IMR-90 (cell line): ENCODE data around the gene AP4B1. TPM values are rescaled to one million over a fixed set of nuclear protein-coding genes. Genes with fewer than 3 reads are reported as not detected.

ENCODE experiments used
- ATAC-seq: fragments of 200-7000 bp; cut with Tn5 transposase; 2 replicates; pipeline ENCODE4 v1.9.1; 2020; ENCODE audit warnings: low read depth, mild to moderate bottlenecking, moderate library complexity
- BruUV-seq: library from RNA; stranded (reverse); fragments of 400-500 nt; replicated peaks from 2 replicates; lab custom pipeline; 2021; lab: Mats Ljungman, UMichigan
- CTCF ChIA-PET: fragments of 300-600 bp; formaldehyde crosslinking; extraction: SDS; loops from one replicate; lab custom pipeline; 2021; ENCODE audit warnings: antibody characterized with exemption; lab: Yijun Ruan, JAX
- POLR2A ChIA-PET: fragments of 300-600 bp; sonication (Branson Sonifier 250); formaldehyde crosslinking; loops from one replicate; lab custom pipeline; 2022; ENCODE audit warnings: antibody characterized with exemption; ENCODE audit not compliant: unreplicated experiment; lab: Charles Lee
- DNase-seq: peaks from one replicate; pipeline ENCODE4 v3.0.0; 2013
- H2AFZ ChIP-seq: replicated peaks from 2 replicates; pipeline ENCODE3; 2013; ENCODE audit warnings: low read length, mild to moderate bottlenecking; ENCODE audit not compliant: poor library complexity
- H2AK5ac ChIP-seq: 2 replicates; pipeline ENCODE4 v1.6.1; 2013; ENCODE audit warnings: low read depth, low read length, inconsistent platforms
- H2AK9ac ChIP-seq: replicated peaks from 2 replicates; pipeline ENCODE3; 2013; ENCODE audit warnings: mild to moderate bottlenecking, low read depth, low read length, moderate library complexity; ENCODE audit not compliant: poor library complexity
- H2BK120ac ChIP-seq: 2 replicates; pipeline ENCODE4 v1.6.1; 2013; ENCODE audit warnings: low read depth, low read length, inconsistent platforms
- H2BK15ac ChIP-seq: 3 replicates; pipeline ENCODE4 v1.6.1; 2013; ENCODE audit warnings: low read depth, low read length, inconsistent platforms
- H2BK20ac ChIP-seq: 2 replicates; pipeline ENCODE4 v1.6.1; 2013; ENCODE audit warnings: low read depth, mild to moderate bottlenecking, inconsistent platforms, low read length, moderate library complexity
- H2BK5ac ChIP-seq: 2 replicates; pipeline ENCODE4 v1.6.1; 2013; ENCODE audit warnings: mild to moderate bottlenecking, low read depth, low read length, inconsistent platforms; ENCODE audit not compliant: poor library complexity, severe bottlenecking
- H3K14ac ChIP-seq: replicated peaks from 2 replicates; pipeline ENCODE4 v1.6.1; 2013; ENCODE audit warnings: low read depth, low read length, inconsistent platforms
- H3K18ac ChIP-seq: 2 replicates; pipeline ENCODE4 v1.6.1; 2013; ENCODE audit warnings: low read depth, low read length, control low read depth
- H3K23ac ChIP-seq: 2 replicates; pipeline ENCODE4 v1.6.1; 2013; ENCODE audit warnings: low read depth, low read length, inconsistent platforms
- H3K27ac ChIP-seq: 2 replicates; pipeline ENCODE4 v1.5.1; 2013; ENCODE audit warnings: mild to moderate bottlenecking, control low read depth, low read length; ENCODE audit not compliant: insufficient read depth
- H3K27me3 ChIP-seq: 2 replicates; pipeline ENCODE4 v1.6.1; 2013; ENCODE audit warnings: low read length; ENCODE audit not compliant: control insufficient read depth, insufficient read depth
- H3K36me3 ChIP-seq: 2 replicates; pipeline ENCODE4 v1.6.1; 2013; ENCODE audit warnings: low read length, mixed read lengths; ENCODE audit not compliant: control insufficient read depth, insufficient read depth
- H3K4ac ChIP-seq: 2 replicates; pipeline ENCODE4 v1.6.1; 2013; ENCODE audit warnings: low read depth, low read length, inconsistent platforms
- H3K4me1 ChIP-seq: 2 replicates; pipeline ENCODE4 v1.6.1; 2013; ENCODE audit warnings: low read length, mixed read lengths; ENCODE audit not compliant: control insufficient read depth, insufficient read depth
- H3K4me2 ChIP-seq: 2 replicates; pipeline ENCODE4 v1.6.1; 2013; ENCODE audit warnings: low read depth, mild to moderate bottlenecking, control low read depth, low read length, moderate library complexity
- H3K4me3 ChIP-seq: 2 replicates; pipeline ENCODE4 v1.5.1; 2013; ENCODE audit warnings: low read depth, mild to moderate bottlenecking, control low read depth, low read length, moderate library complexity; ENCODE audit not compliant: insufficient read depth
- H3K56ac ChIP-seq: 2 replicates; pipeline ENCODE4 v1.6.1; 2013; ENCODE audit warnings: low read length, inconsistent platforms; ENCODE audit not compliant: insufficient read depth; ENCODE audit errors: extremely low read depth
- H3K79me1 ChIP-seq, 2 experiments: 2 replicates each; pipeline ENCODE4 v1.6.1; 2013; ENCODE audit warnings: low read length in 2 of 2, inconsistent platforms in 1 of 2, low read depth in 1 of 2
- H3K9ac ChIP-seq: 2 replicates; pipeline ENCODE4 v1.6.1; 2013; ENCODE audit warnings: low read depth, low read length, control low read depth
- H3K9me1 ChIP-seq: 2 replicates; pipeline ENCODE4 v1.6.1; 2013; ENCODE audit warnings: low read length, inconsistent platforms; ENCODE audit not compliant: insufficient read depth
- H3K9me3 ChIP-seq: 2 replicates; pipeline ENCODE4 v1.6.1; 2013; ENCODE audit warnings: low read length; ENCODE audit not compliant: control insufficient read depth, insufficient read depth
- H4K20me1 ChIP-seq: 2 replicates; pipeline ENCODE4 v1.6.1; 2013; ENCODE audit warnings: low read length, inconsistent platforms; ENCODE audit not compliant: insufficient read depth
- H4K5ac ChIP-seq: 2 replicates; pipeline ENCODE4 v1.6.1; 2013; ENCODE audit warnings: mild to moderate bottlenecking, low read depth, low read length, control low read depth
- H4K8ac ChIP-seq, 2 experiments: 2 replicates each; pipeline ENCODE4 v1.6.1; 2013; ENCODE audit warnings: low read depth in 2 of 2, low read length in 2 of 2, control low read depth in 1 of 2, inconsistent platforms in 1 of 2
- H4K91ac ChIP-seq: 2 replicates; pipeline ENCODE4 v1.6.1; 2013; ENCODE audit warnings: low read depth, low read length, inconsistent platforms; ENCODE audit not compliant: insufficient read depth
- CHD1 ChIP-seq: IDR thresholded peaks from 2 replicates; pipeline ENCODE4 v1.6.1; 2012; ENCODE audit warnings: low read depth, low read length, improper control_type of control experiment
- FOS ChIP-seq: fragments of 150-350 bp; IDR thresholded peaks from 2 replicates; pipeline ENCODE4 v1.6.1; 2016; ENCODE audit warnings: low read depth, low read length
- MAFK ChIP-seq: IDR thresholded peaks from 2 replicates; pipeline ENCODE4 v1.6.1; 2012; ENCODE audit warnings: low read depth, low read length, improper control_type of control experiment
- POLR2A ChIP-seq: IDR thresholded peaks from 2 replicates; pipeline ENCODE4 v1.6.1; 2012; ENCODE audit warnings: mild to moderate bottlenecking, low read depth, low read length
- RAD21 ChIP-seq: IDR thresholded peaks from 2 replicates; pipeline ENCODE4 v1.6.1; 2012; ENCODE audit warnings: low read length, improper control_type of control experiment
- RFX5 ChIP-seq: IDR thresholded peaks from 2 replicates; pipeline ENCODE4 v1.8.0; 2012; ENCODE audit warnings: low read depth, mild to moderate bottlenecking, low read length, moderate library complexity
- SMC3 ChIP-seq: fragments of 150-350 bp; IDR thresholded peaks from 2 replicates; pipeline ENCODE4 v1.6.1; 2016; ENCODE audit warnings: low read depth, mild to moderate bottlenecking, antibody characterized with exemption, low read length, moderate library complexity
- USF2 ChIP-seq: fragments of 150-350 bp; IDR thresholded peaks from 2 replicates; pipeline ENCODE4 v1.6.1; 2017; ENCODE audit warnings: mild to moderate bottlenecking, antibody characterized with exemption, low read length, low read depth
- dilution Hi-C: fragments of 300-500 bp; cut with HindIII; formaldehyde crosslinking; loops from one replicate; pipeline ENCODE4 v1.14.3; 2018; ENCODE audit warnings: low sequenced_read_pairs; ENCODE audit not compliant: unreplicated experiment
- in situ Hi-C: fragments of 300-500 bp; cut with MboI; formaldehyde crosslinking; loops from 3 replicates; pipeline ENCODE4 v1.14.3; 2019; ENCODE audit warnings: low sequenced_read_pairs, inconsistent platforms, mixed read lengths
- intact Hi-C: fragments of 100-400 bp; cut with micrococcal nuclease; formaldehyde crosslinking; loops from 2 replicates; pipeline ENCODE4 v1.10.0; 2022
- polyA plus RNA-seq, 3 experiments: library from polyadenylated mRNA; depleted of rRNA; stranded (reverse); fragments of >200 nt; gene quantifications; 2 replicates each; pipeline ENCODE4 v1.2.3, GENCODE V29; 2012; ENCODE audit warnings: low replicate concordance in 1 of 3
- total RNA-seq: library from RNA; depleted of rRNA; stranded (reverse); fragments of >200 nt; gene quantifications from 2 replicates; pipeline ENCODE4 v1.2.3, GENCODE V29; 2012

AP4B1 gene
- total and polyA plus RNA-seq, 2 of the 4 experiments (the other 2 are of a cell fraction), result 15.6 to 18.1 TPM

- no peak overlapping the region for H2BK15ac ChIP-seq
- no peak overlapping the region for H2BK120ac ChIP-seq
- no peak overlapping the region for H2BK5ac ChIP-seq
- no peak overlapping the region for H2AFZ ChIP-seq
- ATAC-seq (no peak), DNase-seq (no peak)
- no peak overlapping the region for H3K18ac ChIP-seq
- H3K9me3 ChIP-seq, result no peaks in the 10 kb centered on the region
- H3K23ac ChIP-seq, result no peak overlapping the region
- no peak overlapping the region for H4K91ac ChIP-seq
- POLR2A ChIA-PET, result no interaction called here
- in situ Hi-C loops, result no loop called here
- H3K4ac ChIP-seq, result no peak overlapping the region
- H4K8ac ChIP-seq, result no peak overlapping the region
- H3K36me3 ChIP-seq, result no peaks in the 10 kb centered on the region
- no peak overlapping the region for H3K27ac ChIP-seq
- no peaks in the 10 kb centered on the region for H4K20me1 ChIP-seq
- H3K4me3 ChIP-seq, result no peak overlapping the region
- H3K27me3 ChIP-seq, result no peaks in the 10 kb centered on the region
- intact Hi-C loops, result no loop called here
- H2AK5ac ChIP-seq, result no peak overlapping the region
- BruUV-seq, result no TSS peak
- no peaks in the 10 kb centered on the region for H3K79me1 ChIP-seq
- H3K4me1 ChIP-seq, result no peaks in the 10 kb centered on the region
- no peak overlapping the region for H3K56ac ChIP-seq
- TF ChIP-seq MAFK (no peak), FOS (no peak), USF2 (no peak), POLR2A (no peak), CHD1 (no peak), RAD21 (no peak), RFX5 (no peak), SMC3 (no peak)
- H4K5ac ChIP-seq, result no peak overlapping the region
- H3K9me1 ChIP-seq, result no peaks in the 10 kb centered on the region
- no peak overlapping the region for H3K9ac ChIP-seq
- H3K14ac ChIP-seq, result no peak overlapping the region
- H2BK20ac ChIP-seq, result no peak overlapping the region
- no peak overlapping the region for H2AK9ac ChIP-seq
- CTCF ChIA-PET, result interaction anchor here (0.5 kb wide), 1 partner anchor 73 kb away, joined by 5 read pairs; no protein-coding TSS in a partner anchor
- dilution Hi-C loops, result no loop called here
- no peak overlapping the region for H3K4me2 ChIP-seq
These were observed 55.5 kb downstream of the AP4B1 start for GRCh38 chr1:113849072-113849471.
